Cerebellar nuclear complex (tissue), 1 donor: ENCODE data around the gene DNAJB1.

ENCODE experiments used
- DNase-seq, 2 experiments: peaks; one replicate each; lab custom pipeline; 2025; lab: John Stamatoyannopoulos, UW

DNAJB1 gene

GRCh38 chr19:14473073-14473977 lies 44.9 kb downstream of the DNAJB1 start:
- DNase-seq: no peak

- DNase-seq: no peak
Measured at GRCh38 chr19:14472202-14472938, 45.8 kb downstream of the DNAJB1 start.

- no peak for DNase-seq
Measured at GRCh38 chr19:14471436-14472187, 46.6 kb downstream of the DNAJB1 start.

GRCh38 chr19:14470031-14470876 lies 47.9 kb downstream of the DNAJB1 start:
- DNase-seq: no peak

GRCh38 chr19:14467816-14468215 lies 50.4 kb downstream of the DNAJB1 start:
- DNase-seq: no peak

GRCh38 chr19:14467391-14467790 lies 50.8 kb downstream of the DNAJB1 start:
- no peak for DNase-seq
